A673 (cell line): ENCODE measurements around the gene DLGAP5.

Source experiments
- CTCF ChIP-seq: fragments of 300-800, 200-600 bp; sonication (generic); conservative IDR thresholded peaks from 2 replicates; pipeline ENCODE4 v1.5.1; 2017; ENCODE audit warnings: low read depth, mild to moderate bottlenecking, antibody characterized with exemption, low read length, moderate library complexity, mixed read lengths
- EZH2 ChIP-seq: fragments of 200-600 bp; sonication (generic); IDR thresholded peaks from 2 replicates; pipeline ENCODE4 v1.6.1; 2017; ENCODE audit warnings: borderline replicate concordance, low read depth, mild to moderate bottlenecking, mixed read lengths, antibody characterized with exemption, low read length; ENCODE audit not compliant: poor library complexity, severe bottlenecking

- no peak for TF ChIP-seq CTCF
- TF ChIP-seq EZH2, result no peak
Measured at GRCh38 chr14:55157080-55157479, 34.3 kb downstream of the DLGAP5 start.
